Lower leg skin (tissue), 4 donors: ENCODE results near the gene KLF6. TPM values are rescaled to one million over a fixed set of nuclear protein-coding genes. Genes with fewer than 3 reads are reported as not detected.

Source experiments
- DNase-seq, 2 donors: peaks; one replicate each; pipeline ENCODE4 v3.0.0-alpha.2; 2019; ENCODE audit warnings: low spot score in 2 of 2
- H3K4me3 ChIP-seq: fragments of 200-600 bp; sonication (generic); 2 replicates; pipeline ENCODE4 v1.5.1; 2017; ENCODE audit warnings: mild to moderate bottlenecking, low read depth; ENCODE audit not compliant: poor library complexity, severe bottlenecking
- POLR2A ChIP-seq, 2 donors: fragments of 450-650 bp; IDR thresholded peaks; one replicate each; pipeline ENCODE4 v1.6.1; 2016 to 2017; ENCODE audit warnings: antibody characterized with exemption in 2 of 2, mild to moderate bottlenecking in 1 of 2, moderate library complexity in 1 of 2
- WGBS, 2 donors: methylation state at CpG; one replicate each; pipeline ENCODE4 v1.1.5; 2018; 5-methylcytosine and 5-hydroxymethylcytosine counted together
- intact Hi-C: fragments of 100-400 bp; cut with DNase I; formaldehyde crosslinking; loops from one replicate; pipeline ENCODE4 v1.15.0; 2023; ENCODE audit warnings: low total_unique reads
- total RNA-seq, 4 donors: library from RNA; depleted of rRNA; stranded (reverse); fragments of >200 nt; gene quantifications; one replicate each; pipeline ENCODE4 v1.1.0, GENCODE V29; 2016
- TF ChIP-seq, protein P1 (sequence below), 3 donors: fragments of 450-650 bp; IDR thresholded peaks; one replicate each; pipeline ENCODE4 v1.5.1; 2016; ENCODE audit warnings: antibody characterized with exemption in 3 of 3, mild to moderate bottlenecking in 3 of 3, moderate library complexity in 2 of 3

The KLF6 gene
- total RNA-seq, 4 donors from 2014 or later: 127 to 533 (median 179) TPM

DNA sequence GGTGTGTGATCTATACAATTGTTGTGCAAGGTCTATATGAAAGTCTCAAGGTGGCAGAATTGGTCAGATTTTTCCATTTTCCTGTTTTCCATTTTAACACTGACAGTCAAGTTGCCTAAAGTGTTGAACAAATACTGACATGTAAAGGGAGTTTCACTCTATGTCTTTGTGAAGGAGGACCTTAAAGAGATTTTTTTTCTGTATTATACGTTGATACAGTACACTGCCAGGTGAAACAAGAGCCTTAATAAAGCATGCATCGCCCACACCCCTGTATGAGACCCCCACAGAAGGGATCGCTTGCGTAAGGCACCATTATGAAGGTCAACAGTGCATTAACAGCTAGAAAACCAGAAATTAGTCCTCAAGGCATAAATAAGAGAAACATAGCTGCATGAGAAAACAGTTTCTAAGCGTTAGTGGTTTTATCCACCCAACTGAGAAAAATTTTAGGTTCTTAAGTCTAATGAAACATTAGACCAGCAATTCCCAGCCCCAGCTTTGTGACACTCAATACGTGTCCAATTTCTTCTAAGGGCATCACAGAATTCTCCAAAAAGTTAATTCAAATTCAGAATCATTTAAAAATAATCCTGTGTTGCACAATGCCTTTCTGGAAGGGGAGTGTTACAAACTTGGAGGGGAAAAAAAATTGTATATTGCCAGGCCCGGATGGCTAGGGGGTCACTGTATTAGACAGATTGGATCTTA, 6.9 kb downstream of the KLF6 start:
- H3K4me3 ChIP-seq: no peak overlapping the region
- 36 to 39% methylated on average over 7 of the region's 7 CpGs for WGBS, 2 donors
- intact Hi-C loops: loop anchor here (5.0 kb wide), 1 partner anchor 291 kb away; no protein-coding TSS in a partner anchor
- no peak for DNase-seq
- TF ChIP-seq POLR2A (IDR thresholded peaks at IDR 0.05): no peak
- TF ChIP-seq, protein P1, sequence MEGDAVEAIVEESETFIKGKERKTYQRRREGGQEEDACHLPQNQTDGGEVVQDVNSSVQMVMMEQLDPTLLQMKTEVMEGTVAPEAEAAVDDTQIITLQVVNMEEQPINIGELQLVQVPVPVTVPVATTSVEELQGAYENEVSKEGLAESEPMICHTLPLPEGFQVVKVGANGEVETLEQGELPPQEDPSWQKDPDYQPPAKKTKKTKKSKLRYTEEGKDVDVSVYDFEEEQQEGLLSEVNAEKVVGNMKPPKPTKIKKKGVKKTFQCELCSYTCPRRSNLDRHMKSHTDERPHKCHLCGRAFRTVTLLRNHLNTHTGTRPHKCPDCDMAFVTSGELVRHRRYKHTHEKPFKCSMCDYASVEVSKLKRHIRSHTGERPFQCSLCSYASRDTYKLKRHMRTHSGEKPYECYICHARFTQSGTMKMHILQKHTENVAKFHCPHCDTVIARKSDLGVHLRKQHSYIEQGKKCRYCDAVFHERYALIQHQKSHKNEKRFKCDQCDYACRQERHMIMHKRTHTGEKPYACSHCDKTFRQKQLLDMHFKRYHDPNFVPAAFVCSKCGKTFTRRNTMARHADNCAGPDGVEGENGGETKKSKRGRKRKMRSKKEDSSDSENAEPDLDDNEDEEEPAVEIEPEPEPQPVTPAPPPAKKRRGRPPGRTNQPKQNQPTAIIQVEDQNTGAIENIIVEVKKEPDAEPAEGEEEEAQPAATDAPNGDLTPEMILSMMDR (IDR thresholded peaks at IDR 0.05): no peak

DNA sequence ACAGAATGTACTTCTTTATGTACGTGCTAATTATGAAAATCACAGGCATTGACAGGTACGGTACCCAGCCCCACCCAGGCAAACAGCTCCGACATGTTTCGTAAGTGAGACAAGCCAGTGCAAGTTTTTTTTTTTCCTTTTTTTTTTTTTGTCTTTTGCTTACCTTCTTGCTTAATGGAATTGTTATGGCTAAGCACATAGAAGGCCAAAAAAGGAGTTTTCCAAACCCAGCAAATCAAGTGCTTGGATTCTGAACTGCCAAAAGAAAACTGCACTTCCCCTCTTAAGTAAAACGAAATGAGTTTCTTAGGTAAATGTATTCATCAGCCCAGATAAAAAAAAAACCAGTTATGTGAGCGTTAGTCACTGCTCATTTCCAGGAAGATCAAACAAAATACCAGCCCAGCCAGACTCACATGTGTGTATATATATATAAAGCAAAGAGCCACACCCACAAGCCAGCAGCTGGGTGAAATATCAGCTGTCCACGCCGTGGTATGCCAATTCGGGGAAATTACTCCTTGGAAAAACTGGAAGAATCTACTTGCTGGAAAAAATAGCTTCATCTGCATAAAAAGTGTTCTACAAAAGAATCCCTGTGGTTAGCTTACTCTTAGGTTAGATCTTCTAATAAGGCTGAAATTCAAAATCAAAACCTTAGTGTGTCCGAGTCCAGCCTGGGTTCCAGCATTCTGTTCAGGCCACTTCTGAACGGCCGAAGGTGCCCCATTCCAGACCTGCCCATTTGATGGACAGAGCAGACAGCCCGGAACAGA, 8.0 kb downstream of the KLF6 start:
- H3K4me3 ChIP-seq: no peak overlapping the region
- no peak for TF ChIP-seq POLR2A (IDR thresholded peaks at IDR 0.05)
- DNase-seq: peak in 1 of 2 donors; percentile 78
- intact Hi-C loops: loop anchor here (5.0 kb wide), 1 partner anchor 290 kb away; no protein-coding TSS in a partner anchor
- WGBS, 2 donors: 19 to 22% methylated on average over 13 of the region's 13 CpGs

DNA sequence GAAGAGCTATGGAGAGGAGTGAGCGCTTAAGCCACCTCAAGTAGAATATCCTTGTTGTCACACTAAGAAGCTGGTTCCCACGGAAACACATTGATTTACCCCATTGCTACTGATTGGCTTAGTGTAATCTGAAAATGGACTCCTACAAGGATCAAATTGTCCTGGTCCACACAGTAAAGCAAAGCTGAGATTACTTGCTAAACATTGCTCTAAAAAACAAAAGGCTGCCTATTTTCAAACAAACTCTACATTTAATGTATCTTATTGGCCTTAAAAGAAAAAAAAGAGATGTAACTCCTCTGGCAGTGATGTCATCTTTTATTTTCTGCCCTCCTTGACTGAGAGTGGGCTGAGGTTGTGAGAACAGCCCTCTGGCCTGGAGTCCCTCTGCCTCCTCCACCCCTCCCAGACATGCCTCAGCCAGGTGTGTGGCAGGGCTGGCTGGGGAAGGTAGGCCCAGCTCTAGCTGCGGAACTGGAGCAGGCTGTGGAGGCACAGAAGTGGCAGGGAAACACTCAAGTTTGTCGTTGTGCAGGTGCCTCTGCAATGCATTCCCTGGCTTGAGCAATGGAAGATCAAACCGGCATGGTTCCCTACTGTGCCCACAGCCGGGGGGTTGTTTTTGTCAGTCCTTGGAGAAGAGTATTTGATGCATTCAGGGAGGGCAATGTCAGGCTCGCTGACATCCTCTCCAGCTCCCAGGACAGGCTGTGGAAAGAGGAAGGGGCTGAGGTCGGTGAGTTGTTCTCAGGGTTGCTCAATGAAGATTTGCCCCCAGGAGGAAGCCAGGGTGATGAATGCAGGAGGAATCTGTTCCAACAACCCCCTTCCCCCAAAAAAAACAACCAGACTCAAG, 9.1 kb downstream of the KLF6 start:
- peak in 1 of 2 donors; percentile 59 for DNase-seq
- no peak for TF ChIP-seq POLR2A (IDR thresholded peaks at IDR 0.05)
- TF ChIP-seq, protein P1 (IDR thresholded peaks at IDR 0.05): no peak
- H3K4me3 ChIP-seq: no peak overlapping the region
- 36 to 43% methylated on average over 8 of the region's 8 CpGs for WGBS, 2 donors
- intact Hi-C loops: loop anchor here (5.0 kb wide), 1 partner anchor 289 kb away; no protein-coding TSS in a partner anchor

DNA sequence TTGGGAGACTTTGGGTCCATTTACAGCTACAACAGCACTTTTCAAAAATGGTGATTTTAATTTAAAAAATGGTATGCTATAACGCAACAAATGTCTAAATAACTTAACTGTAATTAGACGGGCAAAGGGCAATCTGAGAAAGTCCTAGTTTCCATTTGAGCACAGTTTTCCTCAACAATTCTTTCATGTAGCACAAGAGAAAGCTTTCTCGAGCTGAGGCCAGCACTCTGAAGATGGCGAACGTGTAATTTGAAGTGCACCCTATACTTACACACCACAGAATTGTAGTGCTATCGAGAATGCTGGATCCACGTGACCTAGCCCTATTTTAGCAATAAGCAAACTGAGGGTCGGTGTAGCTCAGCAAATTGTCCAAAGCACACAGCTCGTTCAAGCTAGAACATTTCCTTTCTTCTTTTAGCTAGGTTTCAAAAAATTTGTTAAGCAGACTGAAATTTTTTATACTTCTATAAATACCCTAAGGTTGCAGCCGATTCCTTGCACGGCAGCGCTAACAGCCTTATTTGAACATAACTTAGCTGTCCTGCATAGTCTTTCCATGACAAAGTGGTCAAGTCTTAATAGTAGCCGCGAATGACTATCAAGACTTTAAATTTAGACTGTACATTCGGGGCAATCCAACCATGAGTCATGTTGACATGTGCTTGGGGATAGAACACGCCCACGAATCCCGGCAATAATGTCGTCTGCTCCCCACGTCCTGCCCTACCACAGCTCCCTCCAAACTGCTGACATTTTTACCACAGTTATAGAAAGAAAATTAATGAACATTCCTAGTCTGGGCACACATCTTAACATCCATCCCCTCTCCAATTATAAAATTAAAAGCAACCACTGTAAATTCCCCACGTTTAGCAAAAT, 10.0 kb downstream of the KLF6 start:
- 46 to 49% methylated on average over 21 of the region's 21 CpGs for WGBS, 2 donors
- intact Hi-C loops: loop anchor here (5.0 kb wide), 1 partner anchor 288 kb away; no protein-coding TSS in a partner anchor
- H3K4me3 ChIP-seq: no peak overlapping the region
- TF ChIP-seq POLR2A (IDR thresholded peaks at IDR 0.05): no peak
- TF ChIP-seq, protein P1 (IDR thresholded peaks at IDR 0.05): no peak
- DNase-seq: peak in 1 of 2 donors; percentile 60

DNA sequence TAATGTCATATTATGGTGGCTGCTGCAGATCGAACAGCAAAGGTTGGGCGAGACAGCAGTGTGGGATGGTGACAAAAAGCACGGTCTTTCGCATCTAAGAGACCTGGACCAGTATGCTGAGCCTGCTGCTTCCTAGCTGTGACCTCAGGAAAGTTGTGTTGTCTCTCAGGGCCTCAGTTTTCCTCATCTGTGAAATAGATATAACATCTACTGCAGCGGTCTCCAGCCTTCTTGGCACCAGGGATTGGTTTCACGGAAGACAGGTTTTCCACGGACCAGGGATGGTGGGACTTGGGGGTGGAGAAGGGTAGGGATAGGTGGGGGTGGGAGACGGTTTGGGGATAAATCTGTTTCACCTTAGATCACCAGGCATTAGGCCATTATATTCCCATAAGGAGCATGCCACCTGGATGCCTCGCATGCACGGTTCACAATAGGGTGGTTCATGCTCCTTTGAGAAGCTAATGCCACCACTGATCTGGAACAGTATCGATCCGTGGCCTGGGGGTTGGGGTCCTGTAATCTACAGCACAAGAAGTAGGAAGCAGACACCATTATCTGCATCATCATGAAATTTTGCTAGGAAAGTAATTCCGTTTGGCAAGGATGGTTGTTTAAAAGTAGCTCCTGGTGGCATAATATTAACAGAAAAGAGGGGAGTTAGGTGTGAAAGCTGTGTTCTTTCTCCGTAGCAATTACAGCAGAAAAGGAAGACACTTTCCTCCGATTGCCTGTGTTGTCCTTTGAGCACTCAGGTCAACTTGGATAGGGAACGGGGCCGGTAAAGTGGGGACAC, 10.8 kb downstream of the KLF6 start:
- H3K4me3 ChIP-seq: no peak overlapping the region
- intact Hi-C loops: no loop called here
- DNase-seq: no peak
- WGBS, 2 donors: 90 to 94% methylated on average over 17 of the region's 17 CpGs
- TF ChIP-seq POLR2A (IDR thresholded peaks at IDR 0.05): no peak
- TF ChIP-seq, protein P1 (IDR thresholded peaks at IDR 0.05): no peak
